Tongue (tissue), 3 donors: Measurements from ENCODE around the gene TACC2. TPM values are rescaled to one million over a fixed set of nuclear protein-coding genes. Genes with fewer than 3 reads are reported as not detected.

Source experiments
- DNase-seq: peaks from one replicate; pipeline ENCODE4 v3.0.0-alpha.2; 2015
- small RNA-seq: library from RNA; depleted of rRNA; stranded (forward); fragments of <200 nt; gene quantifications from one replicate; pipeline ENCODE3, GENCODE V24; 2014; ENCODE audit warnings: low replicate concordance
- total RNA-seq: library from RNA; depleted of rRNA; stranded (reverse); fragments of >200 nt; gene quantifications from one replicate; pipeline ENCODE4 v1.2.3, GENCODE V29; 2014

Gene TACC2
- total RNA-seq, 1 donor from 2014 or later = 128 TPM

- DNase-seq = no peak
Measured at GRCh38 chr10:122298206-122298597, 309.2 kb downstream of the TACC2 start.

- peak; percentile 94 for DNase-seq
Measured at GRCh38 chr10:122298598-122299301, 309.8 kb downstream of the TACC2 start.

GRCh38 chr10:122299423-122300075 is 310.6 kb downstream of the TACC2 start:
- DNase-seq = no peak

- no peak for DNase-seq
Measured at GRCh38 chr10:122301055-122301810, 312.3 kb downstream of the TACC2 start.

- DNase-seq = no peak
Measured at GRCh38 chr10:122301811-122302115, 312.8 kb downstream of the TACC2 start.

- DNase-seq = no peak
Measured at GRCh38 chr10:122302315-122302714, 313.4 kb downstream of the TACC2 start.

- no peak for DNase-seq
Measured at GRCh38 chr10:122303271-122304053, 314.5 kb downstream of the TACC2 start.

Small RNA genes within 50 kb of the gene (small RNA-seq; reads per million reads assigned to genes)
- gene RF02219 = not detected

Other genes with a start within 250 kb of the TACC2 start
- 83.1 TPM for gene ATE1, start 61.1 kb upstream of the TACC2 start, total RNA-seq
- gene NSMCE4A, start 13.9 kb upstream of the TACC2 start, total RNA-seq = 58.7 TPM